GM12865 (cell line): ENCODE results near the gene NCOA3.

Experiments used
- DNase-seq: peaks from one replicate; pipeline ENCODE4 v3.0.0; 2010; ENCODE audit warnings: low read depth
- H3K4me3 ChIP-seq: 2 replicates; pipeline ENCODE4 v1.5.1; 2011; ENCODE audit warnings: mild to moderate bottlenecking, low read depth, low read length, control low read depth
- CTCF ChIP-seq: IDR thresholded peaks from 2 replicates; pipeline ENCODE4 v1.5.1; 2011; ENCODE audit warnings: low read length, control low read depth, low read depth, inconsistent platforms; ENCODE audit not compliant: insufficient read depth; ENCODE audit errors: missing control alignments

The NCOA3 gene

GRCh38 chr20:47673671-47673955 is 171.9 kb downstream of the NCOA3 start:
- H3K4me3 ChIP-seq = no peak overlapping the region
- no peak for DNase-seq
- no peak for TF ChIP-seq CTCF

GRCh38 chr20:47674145-47674544 is 172.5 kb downstream of the NCOA3 start:
- no peak overlapping the region for H3K4me3 ChIP-seq
- TF ChIP-seq CTCF = no peak
- DNase-seq = no peak

- no peak for DNase-seq
- no peak overlapping the region for H3K4me3 ChIP-seq
- no peak for TF ChIP-seq CTCF
Observed at GRCh38 chr20:47674686-47675085, 173.0 kb downstream of the NCOA3 start.

- no peak for DNase-seq
- no peak overlapping the region for H3K4me3 ChIP-seq
- no peak for TF ChIP-seq CTCF
Observed at GRCh38 chr20:47675190-47676142, 173.8 kb downstream of the NCOA3 start.

GRCh38 chr20:47676219-47676721 is 174.6 kb downstream of the NCOA3 start:
- no peak for DNase-seq
- no peak overlapping the region for H3K4me3 ChIP-seq
- TF ChIP-seq CTCF = no peak

- TF ChIP-seq CTCF = no peak
- no peak overlapping the region for H3K4me3 ChIP-seq
- DNase-seq = no peak
Observed at GRCh38 chr20:47676912-47677634, 175.4 kb downstream of the NCOA3 start.
